ENCODE measurements around the gene ITPKC.

ITPKC gene

DNA sequence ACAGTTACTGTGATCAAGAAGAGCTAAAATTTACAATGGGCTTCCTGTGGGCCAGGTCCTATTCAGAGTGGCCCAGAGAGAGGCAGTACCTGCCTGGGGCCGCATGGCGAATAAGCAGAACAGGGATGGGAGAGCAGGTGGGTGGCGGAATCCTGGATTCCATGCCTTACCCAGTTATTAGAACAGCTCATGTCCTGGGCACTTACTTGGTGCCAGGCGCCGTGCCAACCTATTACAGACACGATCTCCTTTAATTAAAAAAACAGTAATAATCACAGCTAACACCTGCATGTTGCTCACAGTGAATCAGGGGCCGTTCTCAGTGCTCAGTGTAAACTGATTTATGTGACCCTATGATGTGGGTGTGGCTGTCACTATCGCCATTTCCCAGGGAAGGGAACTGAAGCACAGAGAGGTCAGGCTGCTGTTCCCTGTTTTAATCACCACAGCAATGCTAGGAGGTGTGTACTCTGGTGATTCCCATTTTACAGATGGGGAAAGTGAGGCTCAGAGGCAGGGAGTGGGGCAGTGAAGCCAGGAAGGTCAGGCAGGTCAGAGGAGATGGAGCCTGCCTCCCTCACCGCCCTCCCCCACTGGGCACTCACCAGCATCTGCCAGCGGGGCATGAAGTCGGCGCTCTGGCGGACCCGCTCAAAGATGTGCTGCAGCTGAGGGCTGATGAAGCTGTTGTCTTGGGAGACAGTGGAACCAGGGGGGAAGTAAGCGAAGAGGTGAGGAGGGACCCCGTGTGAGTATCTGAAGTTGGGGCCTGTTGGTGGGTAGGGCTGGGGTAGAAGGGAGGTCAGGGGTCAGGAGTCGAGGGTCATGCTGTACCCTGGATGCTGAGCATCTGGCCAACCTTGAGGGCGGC, 12.2 kb upstream of the ITPKC start:
- H3K4me3 ChIP-seq (ENCODE audit: low read length): no peak overlapping the region
- H3K79me1 ChIP-seq (ENCODE audit: low read length): no peaks in the 10 kb centered on the region
- H3K79me2 ChIP-seq (ENCODE audit: control insufficient read depth, insufficient read depth, low read length): no peaks in the 10 kb centered on the region
- H2AK5ac ChIP-seq (ENCODE audit: low read length): no peak overlapping the region
- H3K36me3 ChIP-seq (ENCODE audit: control insufficient read depth, insufficient read depth, low read length): peaks cover 1% of the 10 kb centered on the region
- no peak overlapping the region for H3K23ac ChIP-seq (ENCODE audit: low read length)
- H3K18ac ChIP-seq (ENCODE audit: low read length): no peak overlapping the region
- no peak for DNase-seq
- H3K27me3 ChIP-seq (ENCODE audit: insufficient read depth, low read length, poor library complexity): no peaks in the 10 kb centered on the region
- no peak overlapping the region for H2BK120ac ChIP-seq (ENCODE audit: low read depth, low read length)
- WGBS (ENCODE audit: extremely low coverage, insufficient coverage, low lambda C conversion rate): no CpG with 5 or more reads among the region's 18 CpGs
- H3K56ac ChIP-seq (ENCODE audit: low read length): no peak overlapping the region
- no peak overlapping the region for H3K27ac ChIP-seq (ENCODE audit: low read depth, low read length)
- H3K4me1 ChIP-seq (ENCODE audit: control insufficient read depth, low read depth, low read length): peaks cover 1% of the 10 kb centered on the region
- H3K4ac ChIP-seq (ENCODE audit: low read depth, low read length): no peak overlapping the region
- no peak overlapping the region for H2BK15ac ChIP-seq (replicated peaks; ENCODE audit: low read depth)
- H2BK5ac ChIP-seq (ENCODE audit: low read length): no peak overlapping the region
- H4K8ac ChIP-seq (ENCODE audit: low read depth, low read length): no peak overlapping the region
- no peak overlapping the region for H3K9ac ChIP-seq (ENCODE audit: low read length)
- no peak overlapping the region for H4K5ac ChIP-seq (ENCODE audit: low read length)
- no peak overlapping the region for H3K4me2 ChIP-seq (ENCODE audit: low read length)

DNA sequence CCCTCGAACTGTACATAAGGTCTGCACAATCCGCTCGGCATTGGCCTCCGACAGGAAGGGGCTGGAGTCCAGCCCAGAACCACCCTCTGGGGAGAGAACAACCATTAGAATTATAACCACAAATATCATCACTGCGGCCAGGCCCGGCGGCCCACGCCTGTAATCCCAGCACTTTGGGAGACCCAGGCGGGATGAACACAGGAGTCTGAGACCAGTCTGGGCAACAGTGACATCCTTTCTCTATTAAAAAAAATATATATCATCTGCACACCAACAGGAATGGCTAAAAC, 11.6 kb upstream of the ITPKC start:
- Histone ChIP-seq H2AK5ac (ENCODE audit: low read length) (no peak overlapping the region), H3K79me1 (ENCODE audit: low read length) (no peaks in the 10 kb centered on the region), H3K18ac (ENCODE audit: low read length) (no peak overlapping the region), H3K27me3 (ENCODE audit: insufficient read depth, low read length, poor library complexity) (no peaks in the 10 kb centered on the region), H2BK15ac (replicated peaks; ENCODE audit: low read depth) (no peak overlapping the region), H3K4me3 (ENCODE audit: low read length) (no peak overlapping the region), H3K4ac (ENCODE audit: low read depth, low read length) (no peak overlapping the region), H4K8ac (ENCODE audit: low read depth, low read length) (no peak overlapping the region), H3K23ac (ENCODE audit: low read length) (no peak overlapping the region), H4K5ac (ENCODE audit: low read length) (no peak overlapping the region), H3K9ac (ENCODE audit: low read length) (no peak overlapping the region), H3K56ac (ENCODE audit: low read length) (no peak overlapping the region), H3K36me3 (ENCODE audit: control insufficient read depth, insufficient read depth, low read length) (peaks cover 3% of the 10 kb centered on the region), H2BK120ac (ENCODE audit: low read depth, low read length) (no peak overlapping the region), H2BK5ac (ENCODE audit: low read length) (no peak overlapping the region), H3K4me1 (ENCODE audit: control insufficient read depth, low read depth, low read length) (no peaks in the 10 kb centered on the region), H3K27ac (ENCODE audit: low read depth, low read length) (no peak overlapping the region), H3K79me2 (ENCODE audit: control insufficient read depth, insufficient read depth, low read length) (no peaks in the 10 kb centered on the region), H3K4me2 (ENCODE audit: low read length) (no peak overlapping the region)
- no peak for DNase-seq
- no CpG with 5 or more reads among the region's 9 CpGs for WGBS (ENCODE audit: extremely low coverage, insufficient coverage, low lambda C conversion rate)

DNA sequence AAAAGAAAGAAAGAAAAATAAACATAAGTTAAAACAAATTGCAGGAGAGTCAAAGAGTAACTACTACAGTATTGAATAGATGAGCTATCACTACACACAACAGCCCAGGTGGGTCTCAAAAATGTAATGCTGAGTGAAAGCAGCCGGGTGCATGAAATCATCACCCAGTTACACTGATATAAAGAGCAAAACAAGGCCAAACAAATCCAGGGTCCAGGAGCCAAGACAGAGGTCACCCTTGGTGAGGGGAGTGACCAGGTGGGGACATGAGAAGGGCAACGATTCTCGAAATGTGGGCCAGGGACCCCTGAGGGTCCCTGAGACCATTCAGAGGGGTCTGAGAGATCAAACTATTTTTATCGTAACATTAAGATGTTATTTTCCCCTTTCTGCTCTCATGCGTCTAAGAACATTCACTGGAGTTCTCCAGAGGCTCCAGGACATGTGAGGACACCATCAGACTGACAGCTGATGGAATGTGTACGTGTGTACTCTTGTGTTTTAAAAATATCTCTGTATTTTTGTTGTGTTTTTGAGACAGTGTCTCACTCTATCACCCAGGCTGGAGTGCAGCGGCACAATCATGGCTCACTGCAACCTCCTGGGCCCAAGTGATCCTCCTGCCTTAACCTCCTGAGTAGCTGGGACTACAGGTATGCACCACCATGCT, 10.8 kb upstream of the ITPKC start:
- Histone ChIP-seq H3K9ac (ENCODE audit: low read length) (no peak overlapping the region), H2AK5ac (ENCODE audit: low read length) (no peak overlapping the region), H3K4me2 (ENCODE audit: low read length) (no peak overlapping the region), H3K4me1 (ENCODE audit: control insufficient read depth, low read depth, low read length) (no peaks in the 10 kb centered on the region), H3K27ac (ENCODE audit: low read depth, low read length) (no peak overlapping the region), H3K27me3 (ENCODE audit: insufficient read depth, low read length, poor library complexity) (no peaks in the 10 kb centered on the region), H3K4ac (ENCODE audit: low read depth, low read length) (no peak overlapping the region), H4K8ac (ENCODE audit: low read depth, low read length) (no peak overlapping the region), H2BK15ac (replicated peaks; ENCODE audit: low read depth) (no peak overlapping the region), H3K56ac (ENCODE audit: low read length) (no peak overlapping the region), H3K18ac (ENCODE audit: low read length) (no peak overlapping the region), H3K4me3 (ENCODE audit: low read length) (no peak overlapping the region), H3K79me2 (ENCODE audit: control insufficient read depth, insufficient read depth, low read length) (no peaks in the 10 kb centered on the region), H3K79me1 (ENCODE audit: low read length) (no peaks in the 10 kb centered on the region), H2BK5ac (ENCODE audit: low read length) (no peak overlapping the region), H4K5ac (ENCODE audit: low read length) (no peak overlapping the region), H3K36me3 (ENCODE audit: control insufficient read depth, insufficient read depth, low read length) (peaks cover 3% of the 10 kb centered on the region), H3K23ac (ENCODE audit: low read length) (no peak overlapping the region), H2BK120ac (ENCODE audit: low read depth, low read length) (no peak overlapping the region)
- WGBS (ENCODE audit: extremely low coverage, insufficient coverage, low lambda C conversion rate): no CpG with 5 or more reads among the region's 7 CpGs
- no peak for DNase-seq

DNA sequence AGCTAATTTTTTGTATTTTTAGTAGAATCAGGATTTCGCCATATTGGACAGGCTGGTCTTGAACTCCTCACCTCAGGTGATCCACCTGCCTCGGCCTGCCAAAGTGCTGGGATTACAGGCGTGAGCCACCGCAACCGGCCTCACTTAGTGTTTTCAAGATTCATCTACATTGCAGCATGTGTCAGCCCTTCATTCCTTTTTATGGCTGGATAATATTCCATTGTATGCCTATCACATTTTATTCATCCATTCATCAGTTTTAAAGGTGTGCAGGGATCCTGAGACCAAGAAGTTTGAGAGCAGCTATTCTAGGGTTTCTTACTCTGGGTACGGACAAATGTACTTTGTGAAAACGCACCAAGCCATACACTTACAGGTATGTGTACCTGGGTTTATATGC, 9.3 kb upstream of the ITPKC start:
- Histone ChIP-seq H3K18ac (ENCODE audit: low read length) (no peak overlapping the region), H2BK5ac (ENCODE audit: low read length) (no peak overlapping the region), H3K4me1 (ENCODE audit: control insufficient read depth, low read depth, low read length) (no peaks in the 10 kb centered on the region), H2BK15ac (replicated peaks; ENCODE audit: low read depth) (no peak overlapping the region), H4K5ac (ENCODE audit: low read length) (no peak overlapping the region), H2AK5ac (ENCODE audit: low read length) (no peak overlapping the region), H3K79me2 (ENCODE audit: control insufficient read depth, insufficient read depth, low read length) (no peaks in the 10 kb centered on the region), H3K4me3 (ENCODE audit: low read length) (no peak overlapping the region), H3K27me3 (ENCODE audit: insufficient read depth, low read length, poor library complexity) (no peaks in the 10 kb centered on the region), H3K56ac (ENCODE audit: low read length) (no peak overlapping the region), H3K23ac (ENCODE audit: low read length) (no peak overlapping the region), H3K36me3 (ENCODE audit: control insufficient read depth, insufficient read depth, low read length) (peaks cover 2% of the 10 kb centered on the region), H4K8ac (ENCODE audit: low read depth, low read length) (no peak overlapping the region), H3K27ac (ENCODE audit: low read depth, low read length) (no peak overlapping the region), H3K4me2 (ENCODE audit: low read length) (no peak overlapping the region), H3K9ac (ENCODE audit: low read length) (no peak overlapping the region), H2BK120ac (ENCODE audit: low read depth, low read length) (no peak overlapping the region), H3K79me1 (ENCODE audit: low read length) (no peaks in the 10 kb centered on the region), H3K4ac (ENCODE audit: low read depth, low read length) (no peak overlapping the region)
- no CpG with 5 or more reads among the region's 7 CpGs for WGBS (ENCODE audit: extremely low coverage, insufficient coverage, low lambda C conversion rate)
- DNase-seq: no peak

DNA sequence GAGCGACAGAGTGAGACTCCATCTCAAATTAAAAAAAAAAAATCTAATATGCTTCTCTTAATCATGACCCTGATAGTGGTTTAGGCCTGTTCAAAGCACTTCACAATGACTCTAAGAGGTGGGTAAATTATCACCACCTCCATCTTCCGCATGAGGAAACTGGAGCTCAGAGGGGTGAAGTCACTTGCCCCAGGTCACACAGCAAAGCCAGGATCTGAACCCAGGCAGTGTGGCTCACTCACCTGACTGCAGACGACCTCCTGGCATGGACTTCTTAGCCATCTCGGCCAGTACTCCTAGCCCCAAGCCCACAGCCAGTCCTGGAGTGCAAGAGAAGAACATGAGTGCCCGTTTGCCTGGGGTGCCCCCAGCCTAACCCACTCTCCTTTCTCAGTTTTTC, 7.1 kb upstream of the ITPKC start:
- Histone ChIP-seq H3K27ac (ENCODE audit: low read depth, low read length) (no peak overlapping the region), H3K9ac (ENCODE audit: low read length) (no peak overlapping the region), H3K36me3 (ENCODE audit: control insufficient read depth, insufficient read depth, low read length) (peaks cover 2% of the 10 kb centered on the region), H4K8ac (ENCODE audit: low read depth, low read length) (no peak overlapping the region), H2BK15ac (replicated peaks; ENCODE audit: low read depth) (no peak overlapping the region), H4K5ac (ENCODE audit: low read length) (no peak overlapping the region), H3K4ac (ENCODE audit: low read depth, low read length) (no peak overlapping the region), H3K4me1 (ENCODE audit: control insufficient read depth, low read depth, low read length) (peaks cover 3% of the 10 kb centered on the region), H3K18ac (ENCODE audit: low read length) (no peak overlapping the region), H3K27me3 (ENCODE audit: insufficient read depth, low read length, poor library complexity) (no peaks in the 10 kb centered on the region), H3K56ac (ENCODE audit: low read length) (no peak overlapping the region), H2BK120ac (ENCODE audit: low read depth, low read length) (no peak overlapping the region), H3K4me2 (ENCODE audit: low read length) (no peak overlapping the region), H3K79me1 (ENCODE audit: low read length) (peaks cover 3% of the 10 kb centered on the region), H2AK5ac (ENCODE audit: low read length) (no peak overlapping the region), H3K4me3 (ENCODE audit: low read length) (no peak overlapping the region), H3K23ac (ENCODE audit: low read length) (no peak overlapping the region), H2BK5ac (ENCODE audit: low read length) (no peak overlapping the region), H3K79me2 (ENCODE audit: control insufficient read depth, insufficient read depth, low read length) (no peaks in the 10 kb centered on the region)
- no peak for DNase-seq
- no CpG with 5 or more reads among the region's 5 CpGs for WGBS (ENCODE audit: extremely low coverage, insufficient coverage, low lambda C conversion rate)
